H1 (cell line): ENCODE results near the gene TRIM56. TPM values are rescaled to one million over a fixed set of nuclear protein-coding genes. Genes with fewer than 3 reads are reported as not detected.

Source experiments
- CTCF ChIA-PET: fragments of 300-600 bp; sonication (Branson Sonifier 250); formaldehyde crosslinking; loops from one replicate; lab custom pipeline; 2021; ENCODE audit not compliant: partially characterized antibody; lab: Charles Lee
- POLR2A ChIA-PET: fragments of 300-600 bp; sonication (Branson Sonifier 250); formaldehyde crosslinking; loops from one replicate; lab custom pipeline; 2021; ENCODE audit warnings: inconsistent platforms; ENCODE audit not compliant: partially characterized antibody; lab: Charles Lee
- DNase-seq, 2 experiments: peaks; one replicate each; pipeline versions ENCODE4 v3.0.0 to v3.0.0-alpha.2; 2010 to 2022; ENCODE audit warnings: low spot score in 2 of 2, low read depth in 1 of 2, mixed read lengths in 1 of 2
- FAIRE-seq: peaks from 2 replicates; lab custom pipeline; 2011; peaks lifted over from hg19 to GRCh38; lab: Jason Lieb, UNC
- H2AFZ ChIP-seq: 2 replicates; pipeline ENCODE4 v1.8.1; 2012; ENCODE audit warnings: low read length, inconsistent platforms
- H2AK5ac ChIP-seq: 2 replicates; pipeline ENCODE4 v1.6.1; 2013; ENCODE audit warnings: low read depth, low read length
- H2BK120ac ChIP-seq: replicated peaks from 2 replicates; pipeline ENCODE3; 2013; ENCODE audit warnings: low read depth, low read length, inconsistent platforms
- H2BK12ac ChIP-seq: 2 replicates; pipeline ENCODE4 v1.6.1; 2013; ENCODE audit warnings: low read depth, low read length
- H2BK15ac ChIP-seq: 2 replicates; pipeline ENCODE4 v1.6.1; 2013; ENCODE audit warnings: low read length
- H2BK20ac ChIP-seq: 2 replicates; pipeline ENCODE4 v1.6.1; 2013; ENCODE audit warnings: low read length
- H2BK5ac ChIP-seq: 2 replicates; pipeline ENCODE4 v1.6.1; 2013; ENCODE audit warnings: low read depth, low read length
- H3K14ac ChIP-seq: 2 replicates; pipeline ENCODE4 v1.6.1; 2013; ENCODE audit warnings: inconsistent platforms; ENCODE audit not compliant: insufficient read length
- H3K18ac ChIP-seq: 2 replicates; pipeline ENCODE4 v1.6.1; 2013; ENCODE audit warnings: low read length; ENCODE audit errors: extremely low read depth
- H3K23ac ChIP-seq: 2 replicates; pipeline ENCODE4 v1.6.1; 2013; ENCODE audit warnings: inconsistent platforms; ENCODE audit not compliant: insufficient read length
- H3K23me2 ChIP-seq: 2 replicates; pipeline ENCODE4 v1.6.1; 2013; ENCODE audit warnings: low read depth, low read length
- H3K27ac ChIP-seq: 2 replicates; pipeline ENCODE4 v1.6.1; 2011; ENCODE audit warnings: low read depth, low read length, inconsistent platforms
- H3K27me3 ChIP-seq, 4 experiments: replicated peaks in 1 of 4; 1 replicate in 1 of 4; 2 replicates in 3 of 4; pipeline versions ENCODE4 v1.6.1 to v1.8.1; 2011 to 2013; ENCODE audit warnings: low read length in 3 of 4, mild to moderate bottlenecking in 3 of 4, inconsistent platforms in 2 of 4, mixed read lengths in 2 of 4, moderate library complexity in 1 of 4; ENCODE audit not compliant: control insufficient read depth in 3 of 4, insufficient read depth in 3 of 4; ENCODE audit errors: extremely low read depth in 1 of 4
- H3K36me3 ChIP-seq, 4 experiments: 2 replicates each; pipeline versions ENCODE4 v1.6.1 to v1.8.1; 2011 to 2013; ENCODE audit warnings: mild to moderate bottlenecking in 4 of 4, low read length in 3 of 4, moderate library complexity in 2 of 4, control low read depth in 1 of 4, inconsistent platforms in 1 of 4; ENCODE audit not compliant: insufficient read depth in 4 of 4, control insufficient read depth in 2 of 4
- H3K4ac ChIP-seq: replicated peaks from 2 replicates; pipeline ENCODE3; 2013; ENCODE audit warnings: low read length, low read depth, mixed read lengths, inconsistent platforms; ENCODE audit not compliant: insufficient read length
- H3K4me1 ChIP-seq, 4 experiments: replicated peaks in 1 of 4; 1 replicate in 1 of 4; 2 replicates in 3 of 4; pipeline versions ENCODE4 v1.6.1 to v1.8.1; 2011 to 2013; ENCODE audit warnings: low read length in 3 of 4, inconsistent platforms in 2 of 4, mixed read lengths in 1 of 4; ENCODE audit not compliant: insufficient read depth in 4 of 4, control insufficient read depth in 3 of 4
- H3K4me2 ChIP-seq, 2 experiments: 2 replicates each; pipeline versions ENCODE4 v1.6.1 to v1.8.1; 2011 to 2013; ENCODE audit warnings: low read depth in 2 of 2, low read length in 2 of 2, control low read depth in 1 of 2, inconsistent platforms in 1 of 2, mild to moderate bottlenecking in 1 of 2; ENCODE audit not compliant: insufficient read depth in 1 of 2
- H3K4me3 ChIP-seq, 4 experiments: fragments of 200-600, 300-600 bp in 1 of 4; sonication (generic), shearing (Covaris generic), sonication (Bioruptor Twin) in 1 of 4; 2 replicates each; pipeline versions ENCODE4 v1.5.1 to v1.8.1; 2011 to 2016; ENCODE audit warnings: low read length in 4 of 4, low read depth in 3 of 4, control low read depth in 2 of 4, inconsistent platforms in 2 of 4, mild to moderate bottlenecking in 2 of 4, mixed read lengths in 1 of 4, moderate library complexity in 1 of 4; ENCODE audit not compliant: insufficient read depth in 2 of 4; ENCODE audit errors: extremely low read depth in 1 of 4
- H3K56ac ChIP-seq: replicated peaks from 2 replicates; pipeline ENCODE3; 2013; ENCODE audit warnings: low read depth, mild to moderate bottlenecking, mixed read lengths, low read length, inconsistent platforms; ENCODE audit not compliant: insufficient read length
- H3K79me1 ChIP-seq: 2 replicates; pipeline ENCODE4 v1.6.1; 2013; ENCODE audit warnings: low read depth, low read length, control low read depth
- H3K79me2 ChIP-seq, 2 experiments: 2 replicates each; pipeline versions ENCODE4 v1.6.1 to v1.8.1; 2012 to 2013; ENCODE audit warnings: low read length in 2 of 2, mild to moderate bottlenecking in 2 of 2, inconsistent platforms in 1 of 2; ENCODE audit not compliant: insufficient read depth in 2 of 2, control insufficient read depth in 1 of 2
- H3K9ac ChIP-seq, 4 experiments: replicated peaks in 1 of 4; 1 replicate in 1 of 4; 2 replicates in 3 of 4; pipeline versions ENCODE4 v1.6.1 to v1.8.1; 2011 to 2013; ENCODE audit warnings: low read depth in 3 of 4, low read length in 3 of 4, control low read depth in 2 of 4, mild to moderate bottlenecking in 2 of 4, moderate library complexity in 2 of 4, inconsistent platforms in 1 of 4; ENCODE audit errors: extremely low read depth in 1 of 4
- H3K9me3 ChIP-seq, 2 experiments: 2 replicates each; pipeline versions ENCODE4 v1.6.1 to v1.8.1; 2012 to 2013; ENCODE audit warnings: mild to moderate bottlenecking in 2 of 2, moderate library complexity in 2 of 2, control low read depth in 1 of 2, inconsistent platforms in 1 of 2, low read depth in 1 of 2, low read length in 1 of 2, mixed read lengths in 1 of 2; ENCODE audit not compliant: insufficient read depth in 2 of 2
- H4K20me1 ChIP-seq, 2 experiments: replicated peaks in 1 of 2; 2 replicates each; pipeline versions ENCODE3 to v1.8.1; 2011 to 2013; ENCODE audit warnings: inconsistent platforms in 2 of 2, low read length in 2 of 2, mild to moderate bottlenecking in 1 of 2; ENCODE audit not compliant: insufficient read depth in 2 of 2, control insufficient read depth in 1 of 2
- H4K5ac ChIP-seq: 2 replicates; pipeline ENCODE4 v1.6.1; 2013; ENCODE audit warnings: low read length, low read depth, mixed read lengths, inconsistent platforms; ENCODE audit not compliant: insufficient read length
- H4K8ac ChIP-seq: 2 replicates; pipeline ENCODE4 v1.8.0; 2013; ENCODE audit warnings: mild to moderate bottlenecking, moderate library complexity, low read length, inconsistent platforms; ENCODE audit not compliant: insufficient read depth; ENCODE audit errors: extremely low read depth
- H4K91ac ChIP-seq: replicated peaks from 2 replicates; pipeline ENCODE3; 2013; ENCODE audit warnings: low read length, mixed read lengths, inconsistent platforms; ENCODE audit not compliant: insufficient read length
- HDAC6 ChIP-seq: IDR thresholded peaks from one replicate; pipeline ENCODE4 v1.7.1; 2012; ENCODE audit warnings: low read depth, mild to moderate bottlenecking, inconsistent platforms, low read length, moderate library complexity
- TCF12 ChIP-seq: IDR thresholded peaks from 2 replicates; pipeline ENCODE4 v1.6.1; 2011; ENCODE audit warnings: low read depth, mild to moderate bottlenecking, low read length
- WGBS, 2 experiments: shearing (Covaris generic) in 1 of 2; methylation state at CpG; one replicate each; pipeline versions ENCODE4 v1.1.6 to v1.1.7; 2013 to 2015; ENCODE audit warnings: low lambda C conversion rate in 2 of 2, mixed read lengths in 2 of 2, inconsistent platforms in 1 of 2, low coverage in 1 of 2, missing lambda C conversion rate in 1 of 2; ENCODE audit not compliant: insufficient replicate concordance in 2 of 2, insufficient coverage in 1 of 2, insufficient read length in 1 of 2; ENCODE audit errors: extremely low coverage in 1 of 2, missing lambda C conversion rate in 1 of 2; 5-methylcytosine and 5-hydroxymethylcytosine counted together
- polyA plus RNA-seq, 7 experiments: library from polyadenylated mRNA; depleted of rRNA in 3 of 7; stranded (reverse) in 5 of 7; unstranded in 2 of 7; fragments of >200 nt in 5 of 7; fragments of 200-250 nt in 2 of 7; gene quantifications; 1 replicate in 5 of 7; 2 replicates in 1 of 7; 4 replicates in 1 of 7; pipeline versions ENCODE4 v1.2.1 to v1.2.3, GENCODE V29; 2011 to 2013; ENCODE audit warnings: missing spikeins in 2 of 7, mixed read lengths in 2 of 7
- total RNA-seq: library from RNA; stranded (reverse); fragmentation: NEBNext Ultra II Directional; extraction: Animal tissue kit (Norgen Biotek cat#: 25700); gene quantifications from 2 replicates; pipeline ENCODE4 v1.2.1, GENCODE V29; 2021

TRIM56 gene
- total and polyA plus RNA-seq, 2 of the 8 experiments (the other 6 are each of a cell fraction or from before 2014, with no cell fraction given) = 2.0 to 17.5 TPM

GRCh38 chr7:101118856-101119255 is 33.6 kb downstream of the TRIM56 start:
- no peaks in the 10 kb centered on the region for H4K20me1 ChIP-seq
- no peaks in the 10 kb centered on the region for H3K9me3 ChIP-seq
- DNase-seq (no peak), FAIRE-seq (no peak)
- no peak overlapping the region for H3K14ac ChIP-seq
- H2BK20ac ChIP-seq = no peak overlapping the region
- H3K23ac ChIP-seq = no peak overlapping the region
- H3K56ac ChIP-seq = no peak overlapping the region
- H2AK5ac ChIP-seq = no peak overlapping the region
- H4K5ac ChIP-seq = no peak overlapping the region
- no peak overlapping the region for H3K4ac ChIP-seq
- H3K79me2 ChIP-seq = no peaks in the 10 kb centered on the region
- H2BK120ac ChIP-seq = no peak overlapping the region
- no peaks in the 10 kb centered on the region for H3K23me2 ChIP-seq
- H3K27me3 ChIP-seq = no peaks in the 10 kb centered on the region
- H4K8ac ChIP-seq = no peak overlapping the region; the same call in 1 of the 2 replicates
- no peak overlapping the region for H4K91ac ChIP-seq
- no peak overlapping the region for H2BK15ac ChIP-seq
- no peaks in the 10 kb centered on the region for H3K79me1 ChIP-seq
- 94% methylated on average over 3 of the region's 3 CpGs; no CpG with 5 or more reads in 1 of the 2 experiments for WGBS, 2 experiments
- H2AFZ ChIP-seq = no peak overlapping the region
- H3K9ac ChIP-seq = no peak overlapping the region
- no peak overlapping the region for H3K18ac ChIP-seq
- no peaks in the 10 kb centered on the region for H3K36me3 ChIP-seq
- H2BK5ac ChIP-seq = no peak overlapping the region
- H3K4me2 ChIP-seq = no peak overlapping the region
- no peak overlapping the region for H2BK12ac ChIP-seq
- no peak overlapping the region for H3K4me3 ChIP-seq
- peaks cover 6 to 8% (median 6%) of the 10 kb centered on the region in 4 experiments; a peak in 6 of 7 replicates for H3K4me1 ChIP-seq
- ChIA-PET POLR2A (no interaction called here), CTCF (interaction anchor here (0.7 to 1.9 kb wide), 4 partner anchors 19 to 125 kb away, joined by 3 to 8 read pairs (median 4); partner anchors contain the start of gene FIS1)
- no peak overlapping the region for H3K27ac ChIP-seq
- TF ChIP-seq HDAC6 (no peak), TCF12 (no peak)
